Measurements from ENCODE around the gene HDC. TPM values are rescaled to one million over a fixed set of nuclear protein-coding genes. Genes with fewer than 3 reads are reported as not detected.

HDC gene
- 1 to 10 TPM in 5 of 6 donors, under 1 TPM in 1; 0.30 to 6.3 (median 3.4) TPM for total RNA-seq

- Histone ChIP-seq H3K27me3 (no peaks in the 10 kb centered on the region), H3K4me3 (no peak within 1 kb of the TSS), H3K4me1 (peaks cover 0 to 8% (median 0%) of the 10 kb centered on the region in 4 donors), H3K9me3 (no peaks in the 10 kb centered on the region), H3K36me3 (no peaks in the 10 kb centered on the region), H3K27ac (no peak within 1 kb of the TSS)
- ATAC-seq (ENCODE audit: low FRiP score in 2 of 2) (no peak), DNase-seq (peak in 1 of 2 donors; percentile 9)
- WGBS, 2 donors: 70 to 72% methylated on average over 5 to 9 of the region's 9 CpGs
- TF ChIP-seq EP300 (IDR thresholded peaks at IDR 0.05) (no peak), POLR2A (IDR thresholded peaks at IDR 0.05) (no peak), CTCF (IDR thresholded peaks at IDR 0.05) (no peak), POLR2AphosphoS5 (IDR thresholded peaks at IDR 0.05) (no peak)
Measured at GRCh38 chr15:50265620-50266019, at the start of gene HDC. Gene HDC (minus strand): TSS chr15:50265726. CDS start chr15:50265623, 103 bp downstream.

- WGBS, 2 donors: 90 to 92% methylated on average over 2 of the region's 2 CpGs
- Histone ChIP-seq H3K36me3 (peaks cover 0 to 7% (median 3%) of the 10 kb centered on the region in 4 donors), H3K27me3 (no peaks in the 10 kb centered on the region), H3K4me3 (no peak overlapping the region), H3K9me3 (peaks cover 0 to 4% (median 0%) of the 10 kb centered on the region in 4 donors), H3K27ac (no peak overlapping the region), H3K4me1 (peaks cover 0 to 15% (median 0%) of the 10 kb centered on the region in 4 donors)
- TF ChIP-seq POLR2AphosphoS5 (IDR thresholded peaks at IDR 0.05) (no peak), POLR2A (IDR thresholded peaks at IDR 0.05) (no peak), CTCF (IDR thresholded peaks at IDR 0.05) (no peak), EP300 (IDR thresholded peaks at IDR 0.05) (no peak)
- no peak for DNase-seq
- no peak for ATAC-seq (ENCODE audit: low FRiP score in 2 of 2)
Measured at GRCh38 chr15:50312636-50313035, 47.1 kb upstream of the HDC start.

- Histone ChIP-seq H3K27me3 (no peaks in the 10 kb centered on the region), H3K4me1 (peaks cover 0 to 8% (median 0%) of the 10 kb centered on the region in 4 donors), H3K36me3 (peaks cover 0 to 26% (median 9%) of the 10 kb centered on the region in 4 donors), H3K4me3 (no peak overlapping the region), H3K9me3 (peaks cover 0 to 4% (median 0%) of the 10 kb centered on the region in 4 donors), H3K27ac (no peak overlapping the region)
- TF ChIP-seq POLR2AphosphoS5 (IDR thresholded peaks at IDR 0.05) (no peak), POLR2A (IDR thresholded peaks at IDR 0.05) (no peak), CTCF (IDR thresholded peaks at IDR 0.05) (no peak), EP300 (IDR thresholded peaks at IDR 0.05) (no peak)
- DNase-seq: no peak
- ATAC-seq (ENCODE audit: low FRiP score in 2 of 2): no peak
Measured at GRCh38 chr15:50307799-50308198, 42.3 kb upstream of the HDC start.

- Histone ChIP-seq H3K4me1 (no peaks in the 10 kb centered on the region), H3K9me3 (peaks cover 0 to 4% (median 0%) of the 10 kb centered on the region in 4 donors), H3K36me3 (peaks cover 4 to 48% (median 18%) of the 10 kb centered on the region in 4 donors), H3K27me3 (no peaks in the 10 kb centered on the region), H3K27ac (no peak overlapping the region), H3K4me3 (no peak overlapping the region)
- ATAC-seq (ENCODE audit: low FRiP score in 2 of 2) (no peak), DNase-seq (no peak)
- WGBS, 2 donors: 84 to 95% methylated on average over 1 of the region's 1 CpG
- TF ChIP-seq CTCF (IDR thresholded peaks at IDR 0.05) (no peak), POLR2A (IDR thresholded peaks at IDR 0.05) (no peak), POLR2AphosphoS5 (IDR thresholded peaks at IDR 0.05) (no peak), EP300 (IDR thresholded peaks at IDR 0.05) (no peak)
Measured at GRCh38 chr15:50304836-50305235, 39.3 kb upstream of the HDC start.

- 94 to 100% methylated on average over 1 of the region's 1 CpG for WGBS, 2 donors
- H3K9me3 ChIP-seq: no peaks in the 10 kb centered on the region
- ATAC-seq (ENCODE audit: low FRiP score in 2 of 2): no peak
Measured at GRCh38 chr15:50302581-50302980, 37.1 kb upstream of the HDC start.

More at GRCh38 chr15:50302581-50302980, 37.1 kb upstream of the HDC start:
- no peak for TF ChIP-seq POLR2A (IDR thresholded peaks at IDR 0.05)
- TF ChIP-seq EP300 (IDR thresholded peaks at IDR 0.05): no peak
- no peak for TF ChIP-seq POLR2AphosphoS5 (IDR thresholded peaks at IDR 0.05)
- no peak for TF ChIP-seq CTCF (IDR thresholded peaks at IDR 0.05)
- no peaks in the 10 kb centered on the region for H3K27me3 ChIP-seq
- H3K4me3 ChIP-seq: no peak overlapping the region
- H3K36me3 ChIP-seq: peaks cover 4 to 63% (median 23%) of the 10 kb centered on the region in 4 donors
- H3K4me1 ChIP-seq: no peaks in the 10 kb centered on the region
- no peak overlapping the region for H3K27ac ChIP-seq
- no peak for DNase-seq

Measured in upper lobe of left lung (tissue), 6 donors.